Measurements from ENCODE around the gene UPB1. TPM values are rescaled to one million over a fixed set of nuclear protein-coding genes. Genes with fewer than 3 reads are reported as not detected.
A peak's percentile ranks its signal among the peaks of the same experiment; 100 is the strongest.

UPB1 gene
- total and polyA plus RNA-seq, 12 donors: 0.32 to 3.7 (median 1.0) TPM

DNA sequence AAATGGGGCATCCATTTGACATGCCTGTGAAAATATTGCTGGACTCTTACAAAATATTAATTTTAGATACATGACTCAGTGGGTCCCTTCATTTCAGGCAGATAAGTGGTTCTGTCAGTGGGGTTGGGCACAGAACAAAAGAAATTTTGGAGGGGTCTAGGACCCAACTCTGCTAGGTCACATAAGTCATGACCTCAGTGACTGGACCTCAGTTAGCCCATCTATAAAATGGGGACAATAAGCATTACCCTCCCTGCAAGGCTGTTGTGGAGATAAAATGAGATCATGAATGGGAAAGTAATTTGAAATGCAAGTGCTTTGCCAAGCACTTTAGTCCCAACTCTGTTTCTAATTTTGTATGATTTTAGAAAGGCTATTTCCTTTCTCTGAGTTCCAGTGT, 44.0 kb upstream of the UPB1 start:
- no peaks in the 10 kb centered on the region for H3K36me3 ChIP-seq
- TF ChIP-seq, protein P1, sequence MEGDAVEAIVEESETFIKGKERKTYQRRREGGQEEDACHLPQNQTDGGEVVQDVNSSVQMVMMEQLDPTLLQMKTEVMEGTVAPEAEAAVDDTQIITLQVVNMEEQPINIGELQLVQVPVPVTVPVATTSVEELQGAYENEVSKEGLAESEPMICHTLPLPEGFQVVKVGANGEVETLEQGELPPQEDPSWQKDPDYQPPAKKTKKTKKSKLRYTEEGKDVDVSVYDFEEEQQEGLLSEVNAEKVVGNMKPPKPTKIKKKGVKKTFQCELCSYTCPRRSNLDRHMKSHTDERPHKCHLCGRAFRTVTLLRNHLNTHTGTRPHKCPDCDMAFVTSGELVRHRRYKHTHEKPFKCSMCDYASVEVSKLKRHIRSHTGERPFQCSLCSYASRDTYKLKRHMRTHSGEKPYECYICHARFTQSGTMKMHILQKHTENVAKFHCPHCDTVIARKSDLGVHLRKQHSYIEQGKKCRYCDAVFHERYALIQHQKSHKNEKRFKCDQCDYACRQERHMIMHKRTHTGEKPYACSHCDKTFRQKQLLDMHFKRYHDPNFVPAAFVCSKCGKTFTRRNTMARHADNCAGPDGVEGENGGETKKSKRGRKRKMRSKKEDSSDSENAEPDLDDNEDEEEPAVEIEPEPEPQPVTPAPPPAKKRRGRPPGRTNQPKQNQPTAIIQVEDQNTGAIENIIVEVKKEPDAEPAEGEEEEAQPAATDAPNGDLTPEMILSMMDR (IDR thresholded peaks at IDR 0.05): no peak
- no peaks in the 10 kb centered on the region for H3K27me3 ChIP-seq
- no peak for ATAC-seq
- peaks cover 0 to 6% (median 0%) of the 10 kb centered on the region in 11 donors for H3K9me3 ChIP-seq
- H3K4me1 ChIP-seq: peaks cover 2 to 39% (median 33%) of the 10 kb centered on the region in 9 donors
- H3K4me3 ChIP-seq: no peak overlapping the region
- intact Hi-C loops (cut with DNase I): no loop called here
- DNase-seq: no peak
- peak overlapping the region in 7 of 10 donors; percentile 8 to 69 (median 44) for H3K27ac ChIP-seq

DNA sequence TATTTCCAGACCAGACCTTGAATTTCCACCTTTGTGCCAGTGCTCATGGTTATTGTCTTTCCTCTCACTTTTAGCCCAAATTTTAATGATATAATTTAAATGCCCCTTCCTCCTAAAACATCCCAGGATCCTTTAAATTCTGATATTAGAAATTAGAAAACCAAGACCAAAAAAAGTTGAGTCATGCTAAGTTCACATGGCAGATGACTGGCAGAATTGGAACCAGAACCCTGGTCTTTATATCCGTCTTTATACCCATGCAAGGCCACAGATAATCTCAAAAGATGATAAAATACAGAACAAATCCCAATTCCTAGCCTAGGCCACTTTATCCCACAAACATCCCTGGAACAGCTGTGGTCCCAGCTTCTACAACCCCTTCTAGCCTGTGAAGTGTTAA, 41.3 kb upstream of the UPB1 start:
- Histone ChIP-seq H3K4me1 (peaks cover 2 to 48% (median 38%) of the 10 kb centered on the region in 9 donors), H3K27me3 (no peaks in the 10 kb centered on the region), H3K27ac (no peak overlapping the region), H3K36me3 (no peaks in the 10 kb centered on the region), H3K9me3 (peaks cover 0 to 6% (median 0%) of the 10 kb centered on the region in 11 donors), H3K4me3 (no peak overlapping the region)
- ATAC-seq (no peak), DNase-seq (no peak)
- TF ChIP-seq, protein P1 (IDR thresholded peaks at IDR 0.05): no peak
- intact Hi-C loops (cut with DNase I): no loop called here
- 90 to 92% methylated on average over 1 of the region's 1 CpG for WGBS, 2 donors

DNA sequence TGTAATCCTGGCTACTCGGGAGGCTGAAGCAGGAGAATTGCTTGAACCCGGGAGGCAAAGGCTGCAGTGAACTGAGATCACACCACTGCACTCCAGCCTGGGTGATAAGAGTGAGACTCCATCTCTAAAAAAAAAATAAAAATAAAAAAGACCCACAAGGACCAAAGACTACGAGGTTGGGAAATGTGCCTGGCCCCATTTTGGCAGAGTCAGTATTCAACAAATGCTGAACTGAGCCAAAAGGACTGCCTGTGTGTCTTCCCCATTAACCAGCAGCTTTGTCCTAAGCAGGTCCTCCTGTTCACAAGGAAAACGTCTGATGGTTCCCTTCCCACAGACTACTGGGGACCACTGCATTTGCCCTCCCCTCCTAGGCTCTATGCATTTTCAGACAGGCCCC, 40.1 kb upstream of the UPB1 start:
- DNase-seq: no peak
- ATAC-seq: peak in 2 of 8 donors; percentile 12 to 16
- H3K36me3 ChIP-seq: no peaks in the 10 kb centered on the region
- 63 to 68% methylated on average over 4 of the region's 4 CpGs for whole genome bisulfite sequencing, 2 donors
- H3K27ac ChIP-seq: peak overlapping the region in 7 of 10 donors; percentile 6 to 67 (median 53)
- peaks cover 2 to 53% (median 35%) of the 10 kb centered on the region in 9 donors for H3K4me1 ChIP-seq
- intact Hi-C loops (cut with DNase I): no loop called here
- TF ChIP-seq, protein P1 (IDR thresholded peaks at IDR 0.05): no peak
- H3K4me3 ChIP-seq: no peak overlapping the region
- H3K27me3 ChIP-seq: no peaks in the 10 kb centered on the region
- peaks cover 0 to 6% (median 0%) of the 10 kb centered on the region in 11 donors for H3K9me3 ChIP-seq

DNA sequence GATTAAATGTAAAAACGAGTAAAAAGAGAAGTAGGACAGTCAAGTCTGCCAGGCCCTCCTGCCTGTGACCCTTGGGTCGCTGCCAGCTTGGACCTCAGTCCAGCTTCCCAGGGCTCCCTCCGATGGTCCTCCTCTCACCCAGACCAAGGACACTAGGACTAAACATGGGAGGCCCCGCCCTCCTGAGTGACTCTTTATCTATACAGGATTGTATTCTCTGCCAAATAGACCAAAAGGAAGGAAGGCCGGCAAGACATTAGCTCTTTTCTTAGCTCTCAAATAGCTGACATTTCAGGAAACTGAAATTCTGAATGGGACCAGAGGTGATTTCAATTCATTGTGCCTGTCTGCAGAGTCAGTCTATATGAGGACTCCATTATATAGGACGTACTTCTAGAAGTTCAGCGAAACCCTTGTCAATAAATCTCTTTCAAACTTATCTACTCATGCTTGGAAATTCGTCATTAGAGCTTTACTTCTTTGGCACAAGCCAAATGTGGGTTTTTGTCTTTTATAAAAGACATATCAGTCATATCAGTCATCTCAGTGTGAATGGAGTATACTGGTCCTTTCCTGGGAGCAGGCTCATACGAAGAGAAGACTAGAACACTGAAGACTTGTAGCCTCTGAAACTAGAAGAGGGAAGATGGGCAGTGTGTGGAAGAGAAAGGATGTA, 39.2 kb upstream of the UPB1 start:
- DNase-seq (peak; percentile 68 to 71), ATAC-seq (peak; percentile 80 to 90 (median 86))
- H3K36me3 ChIP-seq: no peaks in the 10 kb centered on the region
- no peaks in the 10 kb centered on the region for H3K27me3 ChIP-seq
- peaks cover 2 to 53% (median 35%) of the 10 kb centered on the region in 9 donors for H3K4me1 ChIP-seq
- H3K27ac ChIP-seq: peak overlapping the region in 8 of 10 donors; percentile 6 to 67 (median 47)
- peaks cover 0 to 6% (median 0%) of the 10 kb centered on the region in 11 donors for H3K9me3 ChIP-seq
- intact Hi-C loops (cut with DNase I): no loop called here
- TF ChIP-seq, protein P1 (IDR thresholded peaks at IDR 0.05): no peak
- WGBS, 2 donors: 29 to 46% methylated on average over 9 of the region's 9 CpGs
- H3K4me3 ChIP-seq: no peak overlapping the region

Measured in heart right ventricle (tissue), 16 donors.